SK-N-SH (cell line): ENCODE results near the gene MBNL1. TPM values are rescaled to one million over a fixed set of nuclear protein-coding genes. Genes with fewer than 3 reads are reported as not detected.

ENCODE experiments used
- CTCF ChIA-PET: fragments of 300-600, 350-600 bp; formaldehyde crosslinking; extraction: SDS; loops from one replicate; lab custom pipeline; 2021; lab: Yijun Ruan, JAX
- POLR2A ChIA-PET: fragments of 350-600 bp; sonication (Branson Sonifier 250); formaldehyde crosslinking; extraction: SDS; loops from one replicate; lab custom pipeline; 2020; ENCODE audit warnings: antibody characterized with exemption, inconsistent platforms; lab: Yijun Ruan, JAX
- DNase-seq: peaks from one replicate; pipeline ENCODE4 v3.0.0; 2012
- H2AFZ ChIP-seq: fragments of 200-600 bp; sonication (generic); 2 replicates; pipeline ENCODE4 v1.8.1; 2016; ENCODE audit warnings: antibody characterized with exemption, mild to moderate bottlenecking, low read depth
- H3F3A ChIP-seq: fragments of 200-600 bp; sonication (generic); replicated peaks from 2 replicates; pipeline ENCODE3; 2016; ENCODE audit warnings: antibody characterized with exemption, mild to moderate bottlenecking; ENCODE audit not compliant: insufficient read depth
- H3K27ac ChIP-seq, 2 experiments: fragments of 200-500 bp in 1 of 2; fragments of 200-600 bp in 1 of 2; sonication (Bioruptor generic) in 1 of 2; sonication (generic), shearing (Covaris generic) in 1 of 2; 2 replicates each; pipeline versions ENCODE4 v1.5.1 to v1.6.1; 2014 to 2016; ENCODE audit warnings: low read depth in 2 of 2, inconsistent platforms in 1 of 2, low read length in 1 of 2, mild to moderate bottlenecking in 1 of 2, mixed read lengths in 1 of 2
- H3K27me3 ChIP-seq: fragments of 200-600 bp; sonication (generic), shearing (Covaris generic); 2 replicates; pipeline ENCODE4 v1.6.1; 2016; ENCODE audit warnings: mixed run types; ENCODE audit not compliant: insufficient read depth
- H3K36me3 ChIP-seq, 2 experiments: fragments of 200-500 bp in 1 of 2; fragments of 200-600 bp in 1 of 2; sonication (Bioruptor generic) in 1 of 2; sonication (generic) in 1 of 2; replicated peaks in 1 of 2; 2 replicates each; pipeline versions ENCODE3 to v1.5.1; 2014 to 2016; ENCODE audit warnings: low read length in 1 of 2, mild to moderate bottlenecking in 1 of 2; ENCODE audit not compliant: insufficient read depth in 2 of 2, control insufficient read depth in 1 of 2
- H3K4me1 ChIP-seq, 2 experiments: fragments of 200-500 bp in 1 of 2; fragments of 200-600 bp in 1 of 2; sonication (Bioruptor generic) in 1 of 2; sonication (generic), shearing (Covaris generic) in 1 of 2; 2 replicates each; pipeline versions ENCODE4 v1.5.1 to v1.6.1; 2014 to 2016; ENCODE audit warnings: low read depth in 1 of 2, low read length in 1 of 2, mixed run types in 1 of 2; ENCODE audit not compliant: insufficient read depth in 2 of 2, control insufficient read depth in 1 of 2
- H3K4me2 ChIP-seq: fragments of 200-600 bp; sonication (generic), shearing (Covaris generic); 2 replicates; pipeline ENCODE4 v1.6.1; 2017; ENCODE audit warnings: mixed run types
- H3K4me3 ChIP-seq, 2 experiments: fragments of 200-500 bp in 1 of 2; fragments of 200-600 bp in 1 of 2; sonication (Bioruptor generic) in 1 of 2; sonication (generic), shearing (Covaris generic) in 1 of 2; 2 replicates each; pipeline versions ENCODE4 v1.5.1 to v1.8.1; 2014 to 2016; ENCODE audit warnings: low read depth in 2 of 2, inconsistent platforms in 1 of 2, low read length in 1 of 2, mild to moderate bottlenecking in 1 of 2, mixed read lengths in 1 of 2, moderate library complexity in 1 of 2
- H3K79me2 ChIP-seq: fragments of 200-600 bp; sonication (generic); 2 replicates; pipeline ENCODE4 v1.8.1; 2017; ENCODE audit warnings: mild to moderate bottlenecking; ENCODE audit not compliant: insufficient read depth
- H3K9ac ChIP-seq: fragments of 200-600 bp; sonication (generic); 2 replicates; pipeline ENCODE4 v1.6.1; 2017; ENCODE audit warnings: mixed run types
- H3K9me2 ChIP-seq: fragments of 200-600 bp; sonication (generic); 2 replicates; pipeline ENCODE4 v1.6.1; 2017; ENCODE audit warnings: mixed run types
- H3K9me3 ChIP-seq: fragments of 200-600 bp; sonication (generic); 2 replicates; pipeline ENCODE4 v1.6.1; 2017; ENCODE audit warnings: mixed run types, mild to moderate bottlenecking, moderate library complexity
- H4K20me1 ChIP-seq: fragments of 200-600 bp; sonication (generic); 2 replicates; pipeline ENCODE4 v1.6.1; 2017; ENCODE audit warnings: mild to moderate bottlenecking, mixed run types; ENCODE audit not compliant: insufficient read depth
- FOSL2 ChIP-seq: IDR thresholded peaks from 2 replicates; pipeline ENCODE4 v1.4.0; 2012; ENCODE audit warnings: low read depth, mild to moderate bottlenecking, moderate library complexity, borderline replicate concordance
- FOXJ3 ChIP-seq: sonication (generic); formaldehyde crosslinking; IDR thresholded peaks from 2 replicates; pipeline ENCODE4 v1.5.1; 2020; ENCODE audit warnings: mild to moderate bottlenecking, missing genetic modification reagents
- GABPA ChIP-seq: IDR thresholded peaks from 2 replicates; pipeline ENCODE4 v1.4.0; 2012; ENCODE audit warnings: low read depth, mild to moderate bottlenecking
- GATA2 ChIP-seq: sonication (generic); formaldehyde crosslinking; IDR thresholded peaks from 2 replicates; pipeline ENCODE4 v1.5.0; 2020; ENCODE audit warnings: mild to moderate bottlenecking, missing genetic modification reagents
- JUND ChIP-seq: IDR thresholded peaks from 2 replicates; pipeline ENCODE4 v1.4.0; 2012
- MEF2A ChIP-seq: IDR thresholded peaks from 2 replicates; pipeline ENCODE4 v1.4.0; 2012; ENCODE audit warnings: low read depth, borderline replicate concordance
- NFIC ChIP-seq: IDR thresholded peaks from 2 replicates; pipeline ENCODE4 v1.4.0; 2012; ENCODE audit warnings: borderline replicate concordance
- NRF1 ChIP-seq: IDR thresholded peaks from 2 replicates; pipeline ENCODE4 v1.6.1; 2012; ENCODE audit warnings: low read depth, mild to moderate bottlenecking, low read length
- RFX5 ChIP-seq: IDR thresholded peaks from 2 replicates; pipeline ENCODE4 v1.6.1; 2012; ENCODE audit warnings: mild to moderate bottlenecking, improper control_type of control experiment, low read length
- TCF12 ChIP-seq: IDR thresholded peaks from 2 replicates; pipeline ENCODE4 v1.4.0; 2012
- TEAD4 ChIP-seq: IDR thresholded peaks from 2 replicates; pipeline ENCODE4 v1.4.0; 2012; ENCODE audit warnings: mild to moderate bottlenecking, borderline replicate concordance; ENCODE audit not compliant: insufficient read depth
- WGBS: methylation state at CpG from one replicate; pipeline ENCODE4 v1.1.6; 2017; ENCODE audit warnings: low lambda C conversion rate; 5-methylcytosine and 5-hydroxymethylcytosine counted together
- polyA plus RNA-seq, 3 experiments: library from polyadenylated mRNA; depleted of rRNA; stranded (reverse); fragments of >200 nt; gene quantifications; 2 replicates each; pipeline ENCODE4 v1.2.3, GENCODE V29; 2012
- TF ChIP-seq, protein P1 (sequence below): IDR thresholded peaks from 2 replicates; pipeline ENCODE4; 2012
- TF ChIP-seq, protein P2 (sequence below): fragments of 150-350 bp; IDR thresholded peaks from 2 replicates; pipeline ENCODE4 v1.6.1; 2017; ENCODE audit warnings: antibody characterized with exemption, low read length, low read depth, borderline replicate concordance
- TF ChIP-seq, protein P3 (sequence below): fragments of 200-600 bp; sonication (generic); IDR thresholded peaks from 2 replicates; pipeline ENCODE4 v1.6.1; 2017; ENCODE audit warnings: antibody characterized with exemption, mild to moderate bottlenecking, moderate library complexity
- TF ChIP-seq, protein P4 (sequence below): IDR thresholded peaks from 2 replicates; pipeline ENCODE4 v1.6.1; 2012; ENCODE audit warnings: mild to moderate bottlenecking, low read depth, low read length, moderate library complexity

MBNL1 gene
- polyA plus RNA-seq, 1 of the 3 experiments (the other 2 are of a cell fraction) = 44.3 TPM

DNA sequence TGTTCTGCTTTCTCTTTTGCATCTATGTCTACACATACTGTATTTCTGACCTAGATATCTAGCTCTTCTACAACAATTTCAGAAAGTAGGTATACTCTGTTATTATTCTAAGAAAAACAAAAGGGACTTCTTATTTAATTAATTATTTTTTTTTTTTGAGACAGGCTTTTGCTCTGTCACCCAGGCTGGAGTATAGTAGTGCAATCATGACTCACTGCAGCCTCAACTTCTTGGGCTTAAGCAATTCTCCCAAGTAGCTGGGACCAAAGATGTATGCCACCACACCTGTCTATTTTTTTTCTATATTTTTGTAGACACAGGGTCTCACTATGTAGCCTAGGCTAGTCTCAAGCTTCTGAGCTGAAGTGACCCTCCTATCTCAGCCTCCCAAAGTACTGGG, 130.6 kb downstream of the MBNL1 start (continued):
- TF ChIP-seq, protein P1, sequence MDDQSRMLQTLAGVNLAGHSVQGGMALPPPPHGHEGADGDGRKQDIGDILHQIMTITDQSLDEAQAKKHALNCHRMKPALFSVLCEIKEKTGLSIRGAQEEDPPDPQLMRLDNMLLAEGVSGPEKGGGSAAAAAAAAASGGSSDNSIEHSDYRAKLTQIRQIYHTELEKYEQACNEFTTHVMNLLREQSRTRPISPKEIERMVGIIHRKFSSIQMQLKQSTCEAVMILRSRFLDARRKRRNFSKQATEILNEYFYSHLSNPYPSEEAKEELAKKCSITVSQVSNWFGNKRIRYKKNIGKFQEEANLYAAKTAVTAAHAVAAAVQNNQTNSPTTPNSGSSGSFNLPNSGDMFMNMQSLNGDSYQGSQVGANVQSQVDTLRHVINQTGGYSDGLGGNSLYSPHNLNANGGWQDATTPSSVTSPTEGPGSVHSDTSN = no peak

DNA sequence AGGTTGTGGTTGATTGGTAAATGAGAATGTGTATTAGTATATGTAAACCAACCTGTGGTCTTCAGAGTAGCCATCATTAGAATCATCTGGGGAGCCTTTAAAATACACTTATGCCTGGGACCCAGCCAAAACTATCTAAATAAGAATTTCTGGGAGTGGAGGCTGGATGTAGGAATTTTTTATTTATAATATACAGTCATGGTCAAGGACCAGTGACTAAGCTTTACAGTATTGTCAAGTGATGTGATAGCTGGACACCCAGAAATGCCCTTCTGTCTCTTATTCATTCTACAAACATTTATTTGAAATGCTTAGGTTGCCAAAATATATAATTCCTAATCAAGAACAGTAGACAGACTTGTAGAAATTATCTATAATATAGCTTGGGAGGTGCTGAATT, 132.2 kb downstream of the MBNL1 start:
- Histone ChIP-seq H3K79me2 (peaks cover 100% of the 10 kb centered on the region), H3K36me3 (peaks cover 4 to 19% of the 10 kb centered on the region in 2 experiments), H4K20me1 (peaks cover 73% of the 10 kb centered on the region), H3K27me3 (no peaks in the 10 kb centered on the region), H3K4me1 (peaks cover 4 to 49% of the 10 kb centered on the region in 2 experiments; a peak in 3 of 4 replicates), H3K4me2 (peak overlapping the region; percentile 21; the same call in 1 of the 2 replicates), H3K9ac (no peak overlapping the region), H3K4me3 (no peak overlapping the region), H3K9me2 (no peaks in the 10 kb centered on the region), H3K9me3 (no peaks in the 10 kb centered on the region), H3F3A (peaks cover 25% of the 10 kb centered on the region), H2AFZ (no peak overlapping the region), H3K27ac (peak overlapping the region in 1 of 2 experiments; percentile 56; a peak in 2 of 4 replicates)
- DNase-seq = no peak
- POLR2A ChIA-PET = no interaction called here
- TF ChIP-seq, protein P1 = peak; percentile 30; the same call in 1 of the 2 replicates
- TF ChIP-seq JUND = no peak
- TF ChIP-seq MEF2A = no peak
- no peak for TF ChIP-seq FOXJ3 (CRISPR knock-in tag)
- peak; percentile 31 for TF ChIP-seq TCF12
- peak; percentile 41; the same call in 1 of the 2 replicates for TF ChIP-seq NFIC
- TF ChIP-seq FOSL2 = 0 out of 2 replicates have a peak, but pooled peaks have one; percentile 27
- TF ChIP-seq TEAD4 = 0 out of 2 replicates have a peak, but pooled peaks have one; percentile 24
- CTCF ChIA-PET = interaction anchor here (1.1 to 1.3 kb wide), 2 partner anchors 9 to 12 kb away, joined by 3 to 6 read pairs; no protein-coding TSS in a partner anchor

DNA sequence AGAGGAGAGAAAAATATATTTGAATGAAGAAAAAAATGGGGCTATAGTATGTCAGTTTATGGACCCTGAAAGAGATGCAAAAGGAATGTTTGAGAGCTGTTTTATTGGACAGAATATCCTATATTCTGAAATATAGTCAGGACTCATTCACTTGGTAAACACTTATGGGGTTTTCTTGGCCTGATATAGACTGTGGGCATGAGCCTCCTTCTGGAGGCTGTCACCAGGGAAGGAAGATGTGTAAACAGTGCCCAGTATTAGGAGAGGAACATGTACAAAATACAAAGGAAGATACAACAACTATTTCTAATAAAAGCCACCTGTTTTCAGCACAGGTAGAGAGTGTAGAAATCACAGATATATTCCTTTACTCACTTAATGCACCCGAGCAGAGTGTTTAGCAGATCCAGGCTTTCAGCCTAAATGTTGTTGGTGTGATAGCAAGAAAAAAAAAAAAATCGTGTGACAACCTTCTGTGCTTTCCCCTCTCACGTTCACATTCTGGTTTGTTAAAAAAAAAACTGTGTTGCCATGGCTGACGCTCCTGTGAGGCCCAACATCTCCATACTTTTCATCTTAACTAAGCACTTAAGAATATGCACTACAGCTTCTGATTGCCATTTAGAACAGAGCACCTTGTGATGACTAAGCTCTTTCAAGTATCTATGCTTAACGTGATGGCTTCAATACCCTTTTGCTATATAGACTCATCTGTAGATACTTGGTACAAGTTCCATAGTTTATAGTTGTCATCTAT, 134.1 kb downstream of the MBNL1 start:
- Histone ChIP-seq H3K4me2 (no peak overlapping the region), H3K27me3 (no peaks in the 10 kb centered on the region), H3K9me3 (no peaks in the 10 kb centered on the region), H3K27ac (peak overlapping the region in 1 of 2 experiments; percentile 12; a peak in 1 of 4 replicates), H4K20me1 (peaks cover 85% of the 10 kb centered on the region), H3F3A (peaks cover 27% of the 10 kb centered on the region), H3K9ac (no peak overlapping the region), H3K4me3 (no peak overlapping the region), H3K36me3 (peaks cover 0 to 9% of the 10 kb centered on the region in 2 experiments), H3K4me1 (peaks cover 4 to 56% of the 10 kb centered on the region in 2 experiments; a peak in 3 of 4 replicates), H2AFZ (no peak overlapping the region), H3K9me2 (no peaks in the 10 kb centered on the region), H3K79me2 (peaks cover 100% of the 10 kb centered on the region)
- WGBS = 70% methylated on average over 5 of the region's 5 CpGs
- CTCF ChIA-PET = interaction anchor here (0.9 to 1.6 kb wide), 2 partner anchors 35 to 41 kb away, joined by 3 to 5 read pairs; no protein-coding TSS in a partner anchor
- no peak for DNase-seq
- POLR2A ChIA-PET = no interaction called here
- TF ChIP-seq, protein P2, sequence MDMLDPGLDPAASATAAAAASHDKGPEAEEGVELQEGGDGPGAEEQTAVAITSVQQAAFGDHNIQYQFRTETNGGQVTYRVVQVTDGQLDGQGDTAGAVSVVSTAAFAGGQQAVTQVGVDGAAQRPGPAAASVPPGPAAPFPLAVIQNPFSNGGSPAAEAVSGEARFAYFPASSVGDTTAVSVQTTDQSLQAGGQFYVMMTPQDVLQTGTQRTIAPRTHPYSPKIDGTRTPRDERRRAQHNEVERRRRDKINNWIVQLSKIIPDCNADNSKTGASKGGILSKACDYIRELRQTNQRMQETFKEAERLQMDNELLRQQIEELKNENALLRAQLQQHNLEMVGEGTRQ = no peak
- TF ChIP-seq GABPA = no peak
- TF ChIP-seq FOSL2 = no peak
- TF ChIP-seq JUND = no peak
- TF ChIP-seq, protein P3, sequence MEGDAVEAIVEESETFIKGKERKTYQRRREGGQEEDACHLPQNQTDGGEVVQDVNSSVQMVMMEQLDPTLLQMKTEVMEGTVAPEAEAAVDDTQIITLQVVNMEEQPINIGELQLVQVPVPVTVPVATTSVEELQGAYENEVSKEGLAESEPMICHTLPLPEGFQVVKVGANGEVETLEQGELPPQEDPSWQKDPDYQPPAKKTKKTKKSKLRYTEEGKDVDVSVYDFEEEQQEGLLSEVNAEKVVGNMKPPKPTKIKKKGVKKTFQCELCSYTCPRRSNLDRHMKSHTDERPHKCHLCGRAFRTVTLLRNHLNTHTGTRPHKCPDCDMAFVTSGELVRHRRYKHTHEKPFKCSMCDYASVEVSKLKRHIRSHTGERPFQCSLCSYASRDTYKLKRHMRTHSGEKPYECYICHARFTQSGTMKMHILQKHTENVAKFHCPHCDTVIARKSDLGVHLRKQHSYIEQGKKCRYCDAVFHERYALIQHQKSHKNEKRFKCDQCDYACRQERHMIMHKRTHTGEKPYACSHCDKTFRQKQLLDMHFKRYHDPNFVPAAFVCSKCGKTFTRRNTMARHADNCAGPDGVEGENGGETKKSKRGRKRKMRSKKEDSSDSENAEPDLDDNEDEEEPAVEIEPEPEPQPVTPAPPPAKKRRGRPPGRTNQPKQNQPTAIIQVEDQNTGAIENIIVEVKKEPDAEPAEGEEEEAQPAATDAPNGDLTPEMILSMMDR = no peak
- TF ChIP-seq GATA2 (CRISPR knock-in tag) = no peak
- TF ChIP-seq, protein P4, sequence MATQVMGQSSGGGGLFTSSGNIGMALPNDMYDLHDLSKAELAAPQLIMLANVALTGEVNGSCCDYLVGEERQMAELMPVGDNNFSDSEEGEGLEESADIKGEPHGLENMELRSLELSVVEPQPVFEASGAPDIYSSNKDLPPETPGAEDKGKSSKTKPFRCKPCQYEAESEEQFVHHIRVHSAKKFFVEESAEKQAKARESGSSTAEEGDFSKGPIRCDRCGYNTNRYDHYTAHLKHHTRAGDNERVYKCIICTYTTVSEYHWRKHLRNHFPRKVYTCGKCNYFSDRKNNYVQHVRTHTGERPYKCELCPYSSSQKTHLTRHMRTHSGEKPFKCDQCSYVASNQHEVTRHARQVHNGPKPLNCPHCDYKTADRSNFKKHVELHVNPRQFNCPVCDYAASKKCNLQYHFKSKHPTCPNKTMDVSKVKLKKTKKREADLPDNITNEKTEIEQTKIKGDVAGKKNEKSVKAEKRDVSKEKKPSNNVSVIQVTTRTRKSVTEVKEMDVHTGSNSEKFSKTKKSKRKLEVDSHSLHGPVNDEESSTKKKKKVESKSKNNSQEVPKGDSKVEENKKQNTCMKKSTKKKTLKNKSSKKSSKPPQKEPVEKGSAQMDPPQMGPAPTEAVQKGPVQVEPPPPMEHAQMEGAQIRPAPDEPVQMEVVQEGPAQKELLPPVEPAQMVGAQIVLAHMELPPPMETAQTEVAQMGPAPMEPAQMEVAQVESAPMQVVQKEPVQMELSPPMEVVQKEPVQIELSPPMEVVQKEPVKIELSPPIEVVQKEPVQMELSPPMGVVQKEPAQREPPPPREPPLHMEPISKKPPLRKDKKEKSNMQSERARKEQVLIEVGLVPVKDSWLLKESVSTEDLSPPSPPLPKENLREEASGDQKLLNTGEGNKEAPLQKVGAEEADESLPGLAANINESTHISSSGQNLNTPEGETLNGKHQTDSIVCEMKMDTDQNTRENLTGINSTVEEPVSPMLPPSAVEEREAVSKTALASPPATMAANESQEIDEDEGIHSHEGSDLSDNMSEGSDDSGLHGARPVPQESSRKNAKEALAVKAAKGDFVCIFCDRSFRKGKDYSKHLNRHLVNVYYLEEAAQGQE = no peak
- no peak for TF ChIP-seq RFX5
- no peak for TF ChIP-seq NRF1
